GM12878 (cell line): ENCODE measurements around the gene ADRA2B. TPM values are rescaled to one million over a fixed set of nuclear protein-coding genes. Genes with fewer than 3 reads are reported as not detected.

Experiments
- BCL11A ChIP-seq: IDR thresholded peaks from 2 replicates; pipeline ENCODE4 v1.6.1; 2011; ENCODE audit warnings: low read depth, low read length
- CHD2 ChIP-seq: IDR thresholded peaks from 2 replicates; pipeline ENCODE4 v1.6.1; 2011; ENCODE audit warnings: low read depth, low read length, improper control_type of control experiment, borderline replicate concordance
- CREM ChIP-seq: IDR thresholded peaks from 2 replicates; pipeline ENCODE4 v1.6.1; 2014; ENCODE audit warnings: antibody characterized with exemption, low read depth
- DPF2 ChIP-seq: fragments of 450-650 bp; IDR thresholded peaks from 2 replicates; pipeline ENCODE4 v1.6.1; 2017; ENCODE audit warnings: mild to moderate bottlenecking
- HDAC6 ChIP-seq: fragments of 200-600 bp; sonication (generic); IDR thresholded peaks from one replicate; pipeline ENCODE4 v1.8.0; 2017; ENCODE audit warnings: antibody characterized with exemption; ENCODE audit not compliant: unreplicated experiment
- HDGF ChIP-seq: fragments of 450-650 bp; IDR thresholded peaks from 2 replicates; pipeline ENCODE4 v1.6.1; 2016; ENCODE audit warnings: antibody characterized with exemption
- IKZF1 ChIP-seq: fragments of 450-650 bp; conservative IDR thresholded peaks from 2 replicates; pipeline ENCODE4 v1.6.1; 2017; ENCODE audit warnings: antibody characterized with exemption, mild to moderate bottlenecking
- LARP7 ChIP-seq: fragments of 450-650 bp; IDR thresholded peaks from 2 replicates; pipeline ENCODE4 v1.6.1; 2017; ENCODE audit warnings: mild to moderate bottlenecking
- MEF2B ChIP-seq: fragments of 450-650 bp; IDR thresholded peaks from 2 replicates; pipeline ENCODE4 v1.6.1; 2018; ENCODE audit warnings: mild to moderate bottlenecking, moderate library complexity; ENCODE audit not compliant: partially characterized antibody, poor library complexity, severe bottlenecking
- NBN ChIP-seq: fragments of 450-650 bp; IDR thresholded peaks from 2 replicates; pipeline ENCODE4 v1.6.1; 2016
- NFIC ChIP-seq: IDR thresholded peaks from 2 replicates; pipeline ENCODE4 v1.6.1; 2012; ENCODE audit warnings: low read depth, mild to moderate bottlenecking, inconsistent platforms, low read length, moderate library complexity
- RCOR1 ChIP-seq: conservative IDR thresholded peaks from 2 replicates; pipeline ENCODE4 v1.6.1; 2012; ENCODE audit warnings: low read depth, low read length, improper control_type of control experiment
- RFX5 ChIP-seq: IDR thresholded peaks from 2 replicates; pipeline ENCODE4 v1.6.1; 2011; ENCODE audit warnings: low read depth, low read length, improper control_type of control experiment
- SMC3 ChIP-seq: IDR thresholded peaks from 2 replicates; pipeline ENCODE4 v1.6.1; 2011; ENCODE audit warnings: low read length, improper control_type of control experiment, borderline replicate concordance
- SUZ12 ChIP-seq: fragments of 200-600 bp; sonication (generic); IDR thresholded peaks from one replicate; pipeline ENCODE4 v1.6.1; 2018; ENCODE audit warnings: antibody characterized with exemption, mild to moderate bottlenecking; ENCODE audit not compliant: unreplicated experiment
- TAF1 ChIP-seq: IDR thresholded peaks from 2 replicates; pipeline ENCODE4 v1.6.1; 2011; ENCODE audit warnings: mild to moderate bottlenecking, low read depth, low read length, borderline replicate concordance
- TCF3 ChIP-seq: IDR thresholded peaks from 2 replicates; pipeline ENCODE4 v1.6.1; 2012; ENCODE audit warnings: low read depth, mild to moderate bottlenecking, low read length, borderline replicate concordance; ENCODE audit not compliant: insufficient read depth
- ZBED1 ChIP-seq: IDR thresholded peaks from 2 replicates; pipeline ENCODE4 v1.6.1; 2016; ENCODE audit warnings: borderline replicate concordance
- ZNF217 ChIP-seq: fragments of 450-650 bp; IDR thresholded peaks from 2 replicates; pipeline ENCODE4 v1.6.1; 2017; ENCODE audit warnings: antibody characterized with exemption, mild to moderate bottlenecking
- ZNF24 ChIP-seq: fragments of 450-650 bp; IDR thresholded peaks from 2 replicates; pipeline ENCODE4 v1.6.1; 2017; ENCODE audit warnings: antibody characterized with exemption, mild to moderate bottlenecking
- ZNF274 ChIP-seq: IDR thresholded peaks from one replicate; pipeline ENCODE4 v1.8.0; 2011; ENCODE audit not compliant: insufficient read length, insufficient read depth
- polyA plus RNA-seq, 11 experiments: library from polyadenylated mRNA; depleted of rRNA in 4 of 11; unstranded in 6 of 11; stranded (reverse) in 5 of 11; fragments of >200 nt; fragmentation: Nextera tagmentation in 4 of 11; fragmentation: Illumina TruSeq in 1 of 11; extraction: Ambion mirVana in 4 of 11; extraction: Trizol in 1 of 11; gene quantifications; 1 replicate in 1 of 11; 2 replicates in 10 of 11; pipeline versions ENCODE4 v1.2.1 to v1.2.3, GENCODE V29; 2011 to 2016; ENCODE audit warnings: inconsistent platforms in 2 of 11, missing spikeins in 2 of 11, low read depth in 1 of 11
- total RNA-seq, 4 experiments: library from RNA; depleted of rRNA in 3 of 4; stranded (reverse); fragments of >200 nt in 3 of 4; fragmentation: Illumina TruSeq in 1 of 4; extraction: Trizol in 1 of 4; gene quantifications; 2 replicates each; pipeline versions ENCODE4 v1.2.1 to v1.2.3, GENCODE V29; 2013 to 2021
- TF ChIP-seq, protein P1 (sequence below): fragments of 450-650 bp; conservative IDR thresholded peaks from 2 replicates; pipeline ENCODE4 v1.6.1; 2017; ENCODE audit warnings: mild to moderate bottlenecking, moderate library complexity
- TF ChIP-seq, protein P2 (sequence below): fragments of 450-650 bp; IDR thresholded peaks from 2 replicates; pipeline ENCODE4 v1.6.1; 2018; ENCODE audit warnings: borderline replicate concordance, mild to moderate bottlenecking; ENCODE audit not compliant: partially characterized antibody
- TF ChIP-seq, protein P3 (sequence below): fragments of 450-650 bp; IDR thresholded peaks from 2 replicates; pipeline ENCODE4 v1.6.1; 2017; ENCODE audit warnings: borderline replicate concordance
- TF ChIP-seq, protein P4 (sequence below): IDR thresholded peaks from 2 replicates; pipeline ENCODE4 v1.6.1; 2011; ENCODE audit warnings: low read depth, mild to moderate bottlenecking, low read length, moderate library complexity, borderline replicate concordance; ENCODE audit errors: extremely low read depth

Gene ADRA2B
- total and polyA plus RNA-seq, 10 of the 15 experiments (the other 5 are each of a cell fraction or from before 2014, with no cell fraction given), result 0.01 to 0.10 (median 0.04) TPM; not detected in 6

DNA sequence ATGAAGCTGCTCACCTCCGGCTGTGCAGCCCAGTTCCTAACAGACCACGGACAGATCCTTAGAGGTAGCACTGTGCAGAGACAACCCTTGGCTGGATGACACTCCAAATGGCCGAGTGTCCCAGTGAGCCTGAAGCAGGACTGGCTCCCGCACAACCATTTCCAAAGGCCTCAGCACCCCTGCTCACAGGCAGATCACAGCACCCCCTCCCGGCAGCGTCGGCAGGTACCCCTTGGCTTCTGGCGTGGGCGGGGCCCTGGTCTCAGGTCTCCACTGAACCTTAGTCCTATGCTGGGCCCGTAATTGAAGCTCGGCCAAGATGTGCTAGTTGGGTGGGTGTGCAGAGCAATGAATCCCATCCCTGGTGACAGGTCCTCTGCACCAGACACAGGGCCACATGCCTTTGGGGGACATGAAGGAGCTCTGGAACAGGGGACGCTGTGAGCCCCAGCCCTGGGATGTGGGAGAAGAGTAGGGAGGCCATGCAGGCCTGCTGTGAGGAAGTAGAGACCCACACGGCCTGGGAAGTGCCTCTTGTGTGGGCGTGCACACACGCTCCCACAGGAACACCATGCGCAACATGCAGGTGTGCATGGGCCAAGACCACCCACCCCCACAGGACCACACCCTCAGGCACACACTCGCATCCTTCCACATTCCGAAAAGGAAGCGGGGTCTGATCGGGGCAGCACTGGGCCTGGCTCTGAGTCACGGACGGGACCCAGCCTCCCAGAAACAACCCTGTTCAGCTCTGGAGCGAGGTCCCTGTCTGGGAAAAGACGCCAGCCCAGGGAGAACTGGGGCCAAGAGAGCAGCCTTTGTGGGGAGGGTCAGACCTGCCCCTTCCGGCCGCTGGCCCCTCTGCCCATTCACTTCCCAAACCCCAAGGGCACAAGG is 26.1 kb upstream of the ADRA2B start (continued):
- TF ChIP-seq, protein P1, sequence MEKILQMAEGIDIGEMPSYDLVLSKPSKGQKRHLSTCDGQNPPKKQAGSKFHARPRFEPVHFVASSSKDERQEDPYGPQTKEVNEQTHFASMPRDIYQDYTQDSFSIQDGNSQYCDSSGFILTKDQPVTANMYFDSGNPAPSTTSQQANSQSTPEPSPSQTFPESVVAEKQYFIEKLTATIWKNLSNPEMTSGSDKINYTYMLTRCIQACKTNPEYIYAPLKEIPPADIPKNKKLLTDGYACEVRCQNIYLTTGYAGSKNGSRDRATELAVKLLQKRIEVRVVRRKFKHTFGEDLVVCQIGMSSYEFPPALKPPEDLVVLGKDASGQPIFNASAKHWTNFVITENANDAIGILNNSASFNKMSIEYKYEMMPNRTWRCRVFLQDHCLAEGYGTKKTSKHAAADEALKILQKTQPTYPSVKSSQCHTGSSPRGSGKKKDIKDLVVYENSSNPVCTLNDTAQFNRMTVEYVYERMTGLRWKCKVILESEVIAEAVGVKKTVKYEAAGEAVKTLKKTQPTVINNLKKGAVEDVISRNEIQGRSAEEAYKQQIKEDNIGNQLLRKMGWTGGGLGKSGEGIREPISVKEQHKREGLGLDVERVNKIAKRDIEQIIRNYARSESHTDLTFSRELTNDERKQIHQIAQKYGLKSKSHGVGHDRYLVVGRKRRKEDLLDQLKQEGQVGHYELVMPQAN, result peak; percentile 45
- 0 out of 2 replicates have a peak, but pooled peaks have one; percentile 28 for TF ChIP-seq RFX5
- 0 out of 2 replicates have a peak, but pooled peaks have one; percentile 88 for TF ChIP-seq RCOR1
- no peak for TF ChIP-seq SUZ12
- no peak for TF ChIP-seq NFIC
- TF ChIP-seq, protein P2, sequence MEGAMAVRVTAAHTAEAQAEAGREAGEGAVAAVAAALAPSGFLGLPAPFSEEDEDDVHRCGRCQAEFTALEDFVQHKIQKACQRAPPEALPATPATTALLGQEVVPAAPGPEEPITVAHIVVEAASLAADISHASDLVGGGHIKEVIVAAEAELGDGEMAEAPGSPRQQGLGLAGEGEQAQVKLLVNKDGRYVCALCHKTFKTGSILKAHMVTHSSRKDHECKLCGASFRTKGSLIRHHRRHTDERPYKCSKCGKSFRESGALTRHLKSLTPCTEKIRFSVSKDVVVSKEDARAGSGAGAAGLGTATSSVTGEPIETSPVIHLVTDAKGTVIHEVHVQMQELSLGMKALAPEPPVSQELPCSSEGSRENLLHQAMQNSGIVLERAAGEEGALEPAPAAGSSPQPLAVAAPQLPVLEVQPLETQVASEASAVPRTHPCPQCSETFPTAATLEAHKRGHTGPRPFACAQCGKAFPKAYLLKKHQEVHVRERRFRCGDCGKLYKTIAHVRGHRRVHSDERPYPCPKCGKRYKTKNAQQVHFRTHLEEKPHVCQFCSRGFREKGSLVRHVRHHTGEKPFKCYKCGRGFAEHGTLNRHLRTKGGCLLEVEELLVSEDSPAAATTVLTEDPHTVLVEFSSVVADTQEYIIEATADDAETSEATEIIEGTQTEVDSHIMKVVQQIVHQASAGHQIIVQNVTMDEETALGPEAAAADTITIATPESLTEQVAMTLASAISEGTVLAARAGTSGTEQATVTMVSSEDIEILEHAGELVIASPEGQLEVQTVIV, result no peak
- TF ChIP-seq TAF1, result peak; percentile 42; the same call in 1 of the 2 replicates
- TF ChIP-seq, protein P3, sequence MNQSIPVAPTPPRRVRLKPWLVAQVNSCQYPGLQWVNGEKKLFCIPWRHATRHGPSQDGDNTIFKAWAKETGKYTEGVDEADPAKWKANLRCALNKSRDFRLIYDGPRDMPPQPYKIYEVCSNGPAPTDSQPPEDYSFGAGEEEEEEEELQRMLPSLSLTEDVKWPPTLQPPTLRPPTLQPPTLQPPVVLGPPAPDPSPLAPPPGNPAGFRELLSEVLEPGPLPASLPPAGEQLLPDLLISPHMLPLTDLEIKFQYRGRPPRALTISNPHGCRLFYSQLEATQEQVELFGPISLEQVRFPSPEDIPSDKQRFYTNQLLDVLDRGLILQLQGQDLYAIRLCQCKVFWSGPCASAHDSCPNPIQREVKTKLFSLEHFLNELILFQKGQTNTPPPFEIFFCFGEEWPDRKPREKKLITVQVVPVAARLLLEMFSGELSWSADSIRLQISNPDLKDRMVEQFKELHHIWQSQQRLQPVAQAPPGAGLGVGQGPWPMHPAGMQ, result no peak
- TF ChIP-seq LARP7, result peak; percentile 31; the same call in 1 of the 2 replicates
- TF ChIP-seq HDAC6, result peak; percentile 28
- TF ChIP-seq, protein P4, sequence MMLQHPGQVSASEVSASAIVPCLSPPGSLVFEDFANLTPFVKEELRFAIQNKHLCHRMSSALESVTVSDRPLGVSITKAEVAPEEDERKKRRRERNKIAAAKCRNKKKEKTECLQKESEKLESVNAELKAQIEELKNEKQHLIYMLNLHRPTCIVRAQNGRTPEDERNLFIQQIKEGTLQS, result no peak
- TF ChIP-seq MEF2B, result peak; percentile 23
- TF ChIP-seq ZNF274, result no peak
- TF ChIP-seq ZBED1, result peak; percentile 92
- TF ChIP-seq CREM, result no peak
- peak; percentile 94 for TF ChIP-seq IKZF1
- TF ChIP-seq ZNF24, result no peak; the same call in 1 of the 2 replicates
- TF ChIP-seq BCL11A, result peak; percentile 68
- peak; percentile 77 for TF ChIP-seq NBN
- peak; percentile 75 for TF ChIP-seq CHD2
- TF ChIP-seq TCF3, result peak; percentile 89
- peak; percentile 38; the same call in 1 of the 2 replicates for TF ChIP-seq DPF2
- TF ChIP-seq HDGF, result peak; percentile 89; the same call in 1 of the 2 replicates
- TF ChIP-seq SMC3, result peak; percentile 43; the same call in 1 of the 2 replicates
- no peak for TF ChIP-seq ZNF217
